GM12872 (cell line): ENCODE data around the gene KHDRBS1.

Experiments used
- TF ChIP-seq, protein P1 (sequence below): IDR thresholded peaks from 3 replicates; pipeline ENCODE4 v1.5.1; 2011; ENCODE audit warnings: low read depth, mild to moderate bottlenecking, low read length, moderate library complexity; ENCODE audit not compliant: insufficient read depth

The KHDRBS1 gene

DNA sequence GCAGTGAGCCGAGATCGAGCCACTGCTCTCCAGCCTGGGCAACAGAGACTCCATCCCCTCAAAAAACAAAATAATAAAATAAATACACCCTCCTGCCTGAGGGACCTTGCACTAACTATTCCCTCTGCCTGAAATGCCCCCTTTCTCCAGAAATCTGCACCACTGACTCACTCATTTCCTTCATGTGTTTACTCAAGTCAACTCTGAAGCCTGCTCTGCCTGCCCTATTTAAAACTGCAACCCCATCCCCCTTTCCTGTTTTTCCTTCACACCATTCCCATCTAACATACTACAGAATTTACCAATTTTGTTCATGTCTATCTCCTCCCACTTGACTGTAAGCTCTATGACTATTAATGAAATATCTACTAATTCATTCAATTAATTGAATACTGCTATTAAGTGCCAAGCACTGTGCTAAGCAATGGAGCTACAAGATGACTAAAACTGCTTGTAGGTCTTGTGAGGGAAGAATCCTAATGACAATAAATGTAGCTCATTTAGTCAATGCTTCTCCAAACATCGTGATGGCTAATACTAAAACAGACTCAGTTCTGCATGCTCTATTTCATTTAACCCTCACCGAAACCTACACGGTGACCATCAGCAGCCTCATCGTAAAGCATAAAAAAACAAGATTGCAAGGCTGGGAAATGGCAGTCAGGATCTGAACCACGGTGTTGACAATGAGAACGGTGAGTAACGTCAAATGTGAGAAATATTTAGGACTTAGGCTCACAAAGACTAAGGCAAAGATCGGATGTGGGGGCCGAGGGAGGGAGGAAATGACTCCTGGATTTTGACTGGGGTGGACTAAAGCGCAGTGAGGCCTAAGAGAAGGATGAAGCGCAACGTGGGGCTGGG, 58.3 kb downstream of the KHDRBS1 start:
- TF ChIP-seq, protein P1, sequence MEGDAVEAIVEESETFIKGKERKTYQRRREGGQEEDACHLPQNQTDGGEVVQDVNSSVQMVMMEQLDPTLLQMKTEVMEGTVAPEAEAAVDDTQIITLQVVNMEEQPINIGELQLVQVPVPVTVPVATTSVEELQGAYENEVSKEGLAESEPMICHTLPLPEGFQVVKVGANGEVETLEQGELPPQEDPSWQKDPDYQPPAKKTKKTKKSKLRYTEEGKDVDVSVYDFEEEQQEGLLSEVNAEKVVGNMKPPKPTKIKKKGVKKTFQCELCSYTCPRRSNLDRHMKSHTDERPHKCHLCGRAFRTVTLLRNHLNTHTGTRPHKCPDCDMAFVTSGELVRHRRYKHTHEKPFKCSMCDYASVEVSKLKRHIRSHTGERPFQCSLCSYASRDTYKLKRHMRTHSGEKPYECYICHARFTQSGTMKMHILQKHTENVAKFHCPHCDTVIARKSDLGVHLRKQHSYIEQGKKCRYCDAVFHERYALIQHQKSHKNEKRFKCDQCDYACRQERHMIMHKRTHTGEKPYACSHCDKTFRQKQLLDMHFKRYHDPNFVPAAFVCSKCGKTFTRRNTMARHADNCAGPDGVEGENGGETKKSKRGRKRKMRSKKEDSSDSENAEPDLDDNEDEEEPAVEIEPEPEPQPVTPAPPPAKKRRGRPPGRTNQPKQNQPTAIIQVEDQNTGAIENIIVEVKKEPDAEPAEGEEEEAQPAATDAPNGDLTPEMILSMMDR, result no peak

- TF ChIP-seq, protein P1, result no peak
Observed at GRCh38 chr1:32072622-32073298, 59.1 kb downstream of the KHDRBS1 start, which contains the start of gene TMEM39B. TSS of gene TMEM39B (plus strand) at chr1:32072939. CDS start at chr1:32073048, 109 bp downstream.

GRCh38 chr1:32073299-32074229, 59.9 kb downstream of the KHDRBS1 start:
- TF ChIP-seq, protein P1, result peak; percentile 34; the same call in 1 of the 3 replicates

DNA sequence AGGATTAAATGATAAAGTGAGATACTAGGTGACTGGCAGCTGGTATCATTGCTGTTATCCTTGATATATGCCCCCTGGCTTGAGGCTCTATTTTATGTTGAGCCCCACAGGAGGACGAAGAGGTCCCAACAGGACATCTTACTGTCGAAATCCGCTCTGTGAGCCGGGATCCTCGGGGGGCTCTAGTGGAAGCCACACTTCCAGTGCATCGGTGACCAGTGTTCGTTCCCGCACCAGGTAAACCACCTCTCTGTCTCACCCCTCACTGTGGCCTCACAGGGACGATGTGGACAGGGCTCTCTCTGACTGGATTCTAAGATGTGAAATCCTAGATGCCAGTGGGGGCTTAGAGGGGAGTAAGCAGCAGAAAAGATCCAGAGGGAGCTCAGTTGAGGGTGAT, 61.2 kb downstream of the KHDRBS1 start:
- TF ChIP-seq, protein P1, result no peak

DNA sequence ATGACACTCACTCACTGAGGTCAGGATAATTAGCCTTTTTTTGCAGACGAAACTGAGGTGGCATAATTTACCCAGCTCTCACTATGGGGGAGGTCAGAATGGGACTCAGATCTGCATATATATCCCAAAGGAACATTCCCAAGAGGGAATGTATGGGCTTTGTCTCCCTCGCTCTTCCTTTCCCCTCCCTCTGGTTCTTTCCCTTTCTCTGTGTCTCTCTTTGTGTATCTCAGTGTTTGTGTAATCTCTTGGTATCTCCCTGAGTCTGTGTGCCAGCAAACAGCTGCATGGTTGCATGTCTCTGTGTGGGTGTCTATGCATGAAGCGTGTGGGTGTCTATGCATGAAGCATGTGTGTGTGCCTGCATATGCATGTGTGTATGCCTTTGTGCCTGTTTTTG, 63.8 kb downstream of the KHDRBS1 start:
- TF ChIP-seq, protein P1, result no peak

GRCh38 chr1:32082022-32082421, 68.4 kb downstream of the KHDRBS1 start:
- TF ChIP-seq, protein P1, result no peak
